HepG2 (cell line): Measurements from ENCODE around the gene BRCA2. TPM values are rescaled to one million over a fixed set of nuclear protein-coding genes. Genes with fewer than 3 reads are reported as not detected.
A peak's percentile ranks its signal among the peaks of the same experiment; 100 is the strongest.

Experiments
- AKAP8 ChIP-seq: sonication (generic); formaldehyde crosslinking; IDR thresholded peaks from 2 replicates; pipeline ENCODE4 v1.5.1; 2020; ENCODE audit warnings: mild to moderate bottlenecking, missing genetic modification reagents
- ARID5B ChIP-seq: IDR thresholded peaks from 2 replicates; pipeline ENCODE4 v1.4.0; 2020; ENCODE audit warnings: mild to moderate bottlenecking, missing genetic modification reagents
- ARNTL ChIP-seq: sonication (generic); formaldehyde crosslinking; IDR thresholded peaks from 2 replicates; pipeline ENCODE4 v1.4.0; 2020; ENCODE audit warnings: mild to moderate bottlenecking, missing genetic modification reagents
- CHD2 ChIP-seq: IDR thresholded peaks from 2 replicates; pipeline ENCODE4 v1.6.1; 2011; ENCODE audit warnings: low read depth, low read length, improper control_type of control experiment
- ETV6 ChIP-seq: sonication (generic); formaldehyde crosslinking; conservative IDR thresholded peaks from 2 replicates; pipeline ENCODE4 v1.4.0; 2020; ENCODE audit warnings: missing genetic modification reagents
- GATAD1 ChIP-seq: IDR thresholded peaks from 2 replicates; pipeline ENCODE4 v1.6.1; 2016; ENCODE audit warnings: missing genetic modification reagents, missing compliant biosample characterization
- HCFC1 ChIP-seq: fragments of 150-350 bp; IDR thresholded peaks from 2 replicates; pipeline ENCODE4 v1.6.1; 2014; ENCODE audit warnings: low read depth, low read length
- HHEX ChIP-seq: IDR thresholded peaks from 2 replicates; pipeline ENCODE4 v1.6.1; 2016; ENCODE audit warnings: control low read depth
- KAT2B ChIP-seq: fragments of 150-350 bp; IDR thresholded peaks from 2 replicates; pipeline ENCODE4 v1.6.1; 2014; ENCODE audit warnings: low read depth, low read length, borderline replicate concordance
- KLF12 ChIP-seq: sonication (generic); formaldehyde crosslinking; IDR thresholded peaks from 2 replicates; pipeline ENCODE4 v1.4.0; 2020; ENCODE audit warnings: missing genetic modification reagents, borderline replicate concordance
- MAFK ChIP-seq, 2 experiments: IDR thresholded peaks in 1 of 2; conservative IDR thresholded peaks in 1 of 2; 2 replicates each; pipeline ENCODE4 v1.6.1; 2011; ENCODE audit warnings: improper control_type of control experiment in 2 of 2, low read length in 2 of 2
- PRMT3 ChIP-seq: sonication (generic); formaldehyde crosslinking; IDR thresholded peaks from 2 replicates; pipeline ENCODE4 v1.8.1; 2022; ENCODE audit warnings: low read depth, mild to moderate bottlenecking, moderate library complexity, missing genetic modification reagents, borderline replicate concordance
- SIX4 ChIP-seq: sonication (generic); formaldehyde crosslinking; IDR thresholded peaks from 2 replicates; pipeline ENCODE4 v1.4.0; 2020; ENCODE audit warnings: missing genetic modification reagents
- ZNF121 ChIP-seq: sonication (generic); formaldehyde crosslinking; IDR thresholded peaks from 2 replicates; pipeline ENCODE4 v1.5.0; 2020; ENCODE audit warnings: mild to moderate bottlenecking, missing genetic modification reagents
- ZNF333 ChIP-seq: sonication (generic); formaldehyde crosslinking; IDR thresholded peaks from 2 replicates; pipeline ENCODE4 v1.4.0; 2020; ENCODE audit warnings: mild to moderate bottlenecking, missing genetic modification reagents, borderline replicate concordance
- ZNF512B ChIP-seq: sonication (generic); formaldehyde crosslinking; IDR thresholded peaks from 2 replicates; pipeline ENCODE4 v1.5.1; 2020; ENCODE audit warnings: missing genetic modification reagents, mild to moderate bottlenecking, borderline replicate concordance
- ZNF564 ChIP-seq: sonication (generic); formaldehyde crosslinking; IDR thresholded peaks from 2 replicates; pipeline ENCODE4 v1.8.1; 2023; ENCODE audit warnings: mild to moderate bottlenecking, missing genetic modification reagents
- ZNF790 ChIP-seq: sonication (generic); formaldehyde crosslinking; IDR thresholded peaks from 2 replicates; pipeline ENCODE4 v1.8.0; 2022; ENCODE audit warnings: missing genetic modification reagents, mild to moderate bottlenecking, borderline replicate concordance
- polyA plus RNA-seq, 8 experiments: library from polyadenylated mRNA; depleted of rRNA in 3 of 8; stranded (reverse) in 7 of 8; unstranded in 1 of 8; fragments of >200 nt; fragmentation: Illumina TruSeq in 4 of 8; extraction: Trizol in 4 of 8; gene quantifications; 2 replicates each; pipeline versions ENCODE4 v1.2.1 to v1.2.3, GENCODE V29; 2011 to 2016; ENCODE audit warnings: low read depth in 4 of 8, missing spikeins in 1 of 8, mixed read lengths in 1 of 8; ENCODE audit not compliant: insufficient read depth in 1 of 8
- total RNA-seq, 5 experiments: library from RNA; depleted of rRNA; stranded (reverse); fragments of >200 nt; fragmentation: Illumina TruSeq; extraction: Trizol; gene quantifications; 2 replicates each; pipeline ENCODE4 v1.2.3, GENCODE V29; 2016; ENCODE audit warnings: low read depth in 1 of 5
- TF ChIP-seq, protein P1 (sequence below): sonication (generic); formaldehyde crosslinking; conservative IDR thresholded peaks from 2 replicates; pipeline ENCODE4 v1.8.0; 2022; ENCODE audit warnings: mild to moderate bottlenecking, moderate library complexity, missing genetic modification reagents
- TF ChIP-seq, protein P2 (sequence below): sonication (generic); formaldehyde crosslinking; IDR thresholded peaks from 2 replicates; pipeline ENCODE4 v1.5.0; 2020; ENCODE audit warnings: missing genetic modification reagents, mild to moderate bottlenecking, borderline replicate concordance

BRCA2 gene
- total and polyA plus RNA-seq, 2 of the 13 experiments (the other 11 are each of a cell fraction or from before 2014, with no cell fraction given), result 3.1 to 24.6 TPM

DNA sequence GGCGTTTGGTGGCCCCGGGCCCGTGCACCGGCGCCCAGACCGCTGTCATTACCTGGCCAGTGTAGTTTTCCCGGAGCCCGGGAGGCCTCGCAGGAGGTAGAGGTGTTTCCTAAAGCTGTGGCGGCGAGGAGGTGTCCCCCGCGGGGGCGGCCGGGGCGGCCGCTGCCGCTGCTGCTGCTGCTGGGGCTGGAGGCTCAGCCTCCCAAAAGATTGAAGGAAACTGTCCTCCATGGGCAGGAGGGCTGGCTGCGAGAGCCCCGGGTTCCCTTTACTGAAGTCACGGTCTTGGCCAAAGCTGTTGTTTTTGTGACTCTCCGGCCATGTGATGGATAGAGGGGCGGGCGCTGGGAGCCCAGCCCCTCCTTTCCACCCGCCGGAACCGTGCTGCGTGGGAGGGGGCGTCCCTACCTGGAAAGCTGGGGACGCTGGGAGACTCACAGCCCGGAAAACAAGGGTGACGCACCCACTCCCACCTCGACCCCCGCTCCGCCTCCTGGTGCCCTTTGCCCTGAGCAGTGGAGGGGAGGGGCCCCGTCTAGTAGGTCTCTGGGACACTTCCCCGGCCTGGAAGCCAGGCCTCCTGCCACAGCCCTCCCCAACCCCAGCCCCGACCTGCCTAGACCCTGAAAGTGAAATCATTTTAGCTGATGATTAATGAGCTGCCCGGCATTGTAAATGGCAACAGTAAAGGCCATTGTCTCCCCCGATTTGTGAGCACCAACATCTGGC, 112.7 kb downstream of the BRCA2 start, which contains the start of gene N4BP2L1 (continued):
- TF ChIP-seq GATAD1 (CRISPR knock-in tag), result peak; percentile 66
- no peak for TF ChIP-seq CHD2
- TF ChIP-seq SIX4 (CRISPR knock-in tag), result peak; percentile 53; the same call in 1 of the 2 replicates
- TF ChIP-seq HCFC1, result no peak; the same call in 1 of the 2 replicates
- no peak for TF ChIP-seq KAT2B
- no peak for TF ChIP-seq ETV6 (CRISPR knock-in tag)
- peak; percentile 53; the same call in 1 of the 2 replicates for TF ChIP-seq ARNTL (CRISPR knock-in tag)
- TF ChIP-seq HHEX (CRISPR knock-in tag), result no peak
- peak; percentile 23; the same call in 1 of the 2 replicates for TF ChIP-seq ZNF121 (CRISPR knock-in tag)
- TF ChIP-seq ZNF790 (CRISPR knock-in tag), result no peak
- TF ChIP-seq, protein P1, sequence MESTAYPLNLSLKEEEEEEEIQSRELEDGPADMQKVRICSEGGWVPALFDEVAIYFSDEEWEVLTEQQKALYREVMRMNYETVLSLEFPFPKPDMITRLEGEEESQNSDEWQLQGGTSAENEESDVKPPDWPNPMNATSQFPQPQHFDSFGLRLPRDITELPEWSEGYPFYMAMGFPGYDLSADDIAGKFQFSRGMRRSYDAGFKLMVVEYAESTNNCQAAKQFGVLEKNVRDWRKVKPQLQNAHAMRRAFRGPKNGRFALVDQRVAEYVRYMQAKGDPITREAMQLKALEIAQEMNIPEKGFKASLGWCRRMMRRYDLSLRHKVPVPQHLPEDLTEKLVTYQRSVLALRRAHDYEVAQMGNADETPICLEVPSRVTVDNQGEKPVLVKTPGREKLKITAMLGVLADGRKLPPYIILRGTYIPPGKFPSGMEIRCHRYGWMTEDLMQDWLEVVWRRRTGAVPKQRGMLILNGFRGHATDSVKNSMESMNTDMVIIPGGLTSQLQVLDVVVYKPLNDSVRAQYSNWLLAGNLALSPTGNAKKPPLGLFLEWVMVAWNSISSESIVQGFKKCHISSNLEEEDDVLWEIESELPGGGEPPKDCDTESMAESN, result no peak
- TF ChIP-seq KLF12 (CRISPR knock-in tag), result no peak; the same call in 1 of the 2 replicates
- TF ChIP-seq ZNF512B (CRISPR knock-in tag), result no peak
- TF ChIP-seq ARID5B (CRISPR knock-in tag), result peak; percentile 84
- no peak; the same call in 1 of the 2 replicates for TF ChIP-seq ZNF564 (CRISPR knock-in tag)
- no peak for TF ChIP-seq MAFK (conservative IDR thresholded peaks at IDR 0.05 in 1 of 2, IDR thresholded peaks at IDR 0.05 in 1 of 2; ENCODE audit: low read length in 2 of 2)
- TF ChIP-seq, protein P2, sequence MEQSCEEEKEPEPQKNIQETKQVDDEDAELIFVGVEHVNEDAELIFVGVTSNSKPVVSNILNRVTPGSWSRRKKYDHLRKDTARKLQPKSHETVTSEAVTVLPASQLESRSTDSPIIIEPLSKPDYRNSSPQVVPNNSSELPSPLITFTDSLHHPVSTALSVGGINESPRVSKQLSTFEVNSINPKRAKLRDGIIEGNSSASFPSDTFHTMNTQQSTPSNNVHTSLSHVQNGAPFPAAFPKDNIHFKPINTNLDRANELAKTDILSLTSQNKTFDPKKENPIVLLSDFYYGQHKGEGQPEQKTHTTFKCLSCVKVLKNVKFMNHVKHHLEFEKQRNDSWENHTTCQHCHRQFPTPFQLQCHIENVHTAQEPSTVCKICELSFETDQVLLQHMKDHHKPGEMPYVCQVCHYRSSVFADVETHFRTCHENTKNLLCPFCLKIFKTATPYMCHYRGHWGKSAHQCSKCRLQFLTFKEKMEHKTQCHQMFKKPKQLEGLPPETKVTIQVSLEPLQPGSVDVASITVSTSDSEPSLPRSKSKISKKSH, result no peak
- TF ChIP-seq PRMT3, result no peak
- TF ChIP-seq ZNF333 (CRISPR knock-in tag), result no peak
- TF ChIP-seq AKAP8 (CRISPR knock-in tag), result peak; percentile 83; the same call in 1 of the 2 replicates
